ENCODE measurements around the gene FAM120A. TPM values are rescaled to one million over a fixed set of nuclear protein-coding genes. Genes with fewer than 3 reads are reported as not detected.

Gene FAM120A
- total RNA-seq, 2 donors from 2014 or later: 86.3 to 90.6 TPM

DNA sequence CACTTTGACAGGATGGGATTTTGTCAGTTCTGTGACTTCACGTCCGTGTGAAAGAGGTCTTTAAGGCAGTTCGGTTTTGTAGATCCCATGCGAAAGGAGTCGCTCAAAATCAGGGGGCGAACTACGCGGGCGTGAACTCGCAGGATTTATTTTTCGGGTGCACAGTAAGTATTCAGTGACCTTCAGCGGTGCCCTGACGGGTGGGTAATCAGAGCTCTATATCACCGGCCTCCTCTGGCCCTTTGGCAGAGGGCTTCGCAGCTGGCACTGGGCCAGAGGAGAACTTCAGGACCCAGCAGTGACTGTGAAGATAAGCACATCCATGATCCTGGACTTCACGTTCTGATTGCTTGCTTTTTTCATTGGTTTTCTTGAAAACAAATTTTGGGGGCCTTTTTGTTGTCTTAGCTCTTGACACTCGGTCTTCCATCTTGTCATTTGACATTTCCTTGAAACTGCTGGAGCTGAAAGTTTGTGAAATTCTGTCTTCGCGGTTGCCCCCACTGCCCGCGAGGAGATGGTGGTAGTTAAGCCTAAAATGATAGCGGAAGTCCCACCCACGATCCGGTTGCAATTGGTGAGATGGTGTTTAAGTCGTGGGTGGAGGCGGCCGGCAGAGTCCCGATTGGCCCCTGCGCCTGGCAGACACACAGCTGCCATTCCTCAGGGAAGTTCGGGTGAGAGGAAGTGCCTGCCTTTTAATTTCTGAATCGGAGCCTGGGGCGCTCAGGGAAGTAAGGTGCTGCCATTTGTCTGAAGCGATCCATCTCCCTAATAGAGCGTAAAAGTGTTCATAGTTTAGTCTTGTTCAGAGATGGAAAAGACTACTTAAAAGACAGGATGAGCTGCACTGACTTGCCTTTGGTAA lies 1.8 kb downstream of the FAM120A start, which contains the start of gene FAM120AOS:
Gene FAM120AOS (minus strand): TSS at position 535 of the 868 bp plus-strand sequence. CDS start 872 bp downstream, outside the sequence.
- WGBS: 1% methylated on average over 34 of the region's 34 CpGs
- no peaks in the 10 kb centered on the region for H3K9me3 ChIP-seq
- H3K4me3 ChIP-seq: peak within 1 kb of the TSS; percentile 79 to 84
- no peaks in the 10 kb centered on the region for H3K27me3 ChIP-seq (replicated peaks; ENCODE audit: insufficient read depth)
- peak; percentile 94 for TF ChIP-seq POLR2AphosphoS5 (IDR thresholded peaks at IDR 0.05)
- TF ChIP-seq, protein P1, sequence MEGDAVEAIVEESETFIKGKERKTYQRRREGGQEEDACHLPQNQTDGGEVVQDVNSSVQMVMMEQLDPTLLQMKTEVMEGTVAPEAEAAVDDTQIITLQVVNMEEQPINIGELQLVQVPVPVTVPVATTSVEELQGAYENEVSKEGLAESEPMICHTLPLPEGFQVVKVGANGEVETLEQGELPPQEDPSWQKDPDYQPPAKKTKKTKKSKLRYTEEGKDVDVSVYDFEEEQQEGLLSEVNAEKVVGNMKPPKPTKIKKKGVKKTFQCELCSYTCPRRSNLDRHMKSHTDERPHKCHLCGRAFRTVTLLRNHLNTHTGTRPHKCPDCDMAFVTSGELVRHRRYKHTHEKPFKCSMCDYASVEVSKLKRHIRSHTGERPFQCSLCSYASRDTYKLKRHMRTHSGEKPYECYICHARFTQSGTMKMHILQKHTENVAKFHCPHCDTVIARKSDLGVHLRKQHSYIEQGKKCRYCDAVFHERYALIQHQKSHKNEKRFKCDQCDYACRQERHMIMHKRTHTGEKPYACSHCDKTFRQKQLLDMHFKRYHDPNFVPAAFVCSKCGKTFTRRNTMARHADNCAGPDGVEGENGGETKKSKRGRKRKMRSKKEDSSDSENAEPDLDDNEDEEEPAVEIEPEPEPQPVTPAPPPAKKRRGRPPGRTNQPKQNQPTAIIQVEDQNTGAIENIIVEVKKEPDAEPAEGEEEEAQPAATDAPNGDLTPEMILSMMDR (IDR thresholded peaks at IDR 0.05): no peak
- peak; percentile 80 for TF ChIP-seq POLR2A (IDR thresholded peaks at IDR 0.05)
- H3K27ac ChIP-seq: peak within 1 kb of the TSS; percentile 91 to 95
- intact Hi-C loops (cut with DNase I): loop anchor here (2.0 to 10.0 kb wide), 2 partner anchors 114 to 318 kb away; partner anchors contain the start of gene NINJ1
- DNase-seq (ENCODE audit: low spot score): peak; percentile 96
- H3K36me3 ChIP-seq: no peaks in the 10 kb centered on the region
- H3K4me1 ChIP-seq (replicated peaks): peaks cover 18% of the 10 kb centered on the region

DNA sequence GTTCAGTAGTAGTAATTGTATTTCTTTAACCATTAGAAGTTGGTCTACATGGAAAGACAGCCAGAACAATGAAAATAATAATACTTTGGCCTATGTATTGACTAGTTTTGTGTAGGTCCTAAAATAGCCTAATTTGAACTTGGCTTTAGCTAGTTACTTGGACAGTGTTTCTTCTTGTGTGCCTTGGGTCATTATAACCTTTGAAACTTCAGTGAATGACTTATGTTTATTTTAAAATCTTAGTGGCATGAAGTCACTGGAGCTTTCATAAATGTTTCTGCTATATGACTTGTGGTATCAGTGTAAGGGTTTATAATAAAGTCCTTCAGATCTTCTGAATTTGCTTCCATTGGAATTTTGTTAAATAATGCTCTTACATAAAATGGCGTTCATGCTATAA lies 4.5 kb downstream of the FAM120A start:
- DNase-seq (ENCODE audit: low spot score): no peak
- H3K36me3 ChIP-seq: no peaks in the 10 kb centered on the region
- no peak for TF ChIP-seq POLR2AphosphoS5 (IDR thresholded peaks at IDR 0.05)
- TF ChIP-seq POLR2A (IDR thresholded peaks at IDR 0.05): no peak
- TF ChIP-seq, protein P1 (IDR thresholded peaks at IDR 0.05): no peak
- 93% methylated on average over 1 of the region's 1 CpG for WGBS
- no peaks in the 10 kb centered on the region for H3K27me3 ChIP-seq (replicated peaks; ENCODE audit: insufficient read depth)
- no peak overlapping the region for H3K27ac ChIP-seq
- H3K9me3 ChIP-seq: no peaks in the 10 kb centered on the region
- intact Hi-C loops (cut with DNase I): loop anchor here (10.0 kb wide), 1 partner anchor 321 kb away; the partner anchor contains the start of gene NINJ1
- H3K4me3 ChIP-seq: no peak overlapping the region
- H3K4me1 ChIP-seq (replicated peaks): peaks cover 11% of the 10 kb centered on the region

DNA sequence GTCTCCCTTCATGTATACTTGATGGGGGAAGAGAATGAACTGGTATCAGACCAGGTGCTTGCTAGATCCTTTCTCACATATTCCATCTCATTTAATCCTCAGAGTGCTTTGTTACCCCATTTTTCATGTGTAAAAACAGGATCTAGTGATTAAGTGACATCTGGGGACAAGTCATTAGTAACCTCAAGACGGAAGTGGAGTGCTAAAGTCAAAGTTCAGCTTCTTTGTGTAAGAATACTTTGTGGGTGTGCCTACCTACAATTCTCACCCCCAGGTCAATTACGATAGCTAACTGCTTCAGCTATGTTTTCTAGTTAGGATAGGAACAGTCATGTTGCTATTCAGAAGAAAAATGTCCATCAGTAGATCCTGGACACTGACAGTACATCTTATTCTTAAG lies 5.0 kb downstream of the FAM120A start:
- Histone ChIP-seq H3K27me3 (replicated peaks; ENCODE audit: insufficient read depth) (no peaks in the 10 kb centered on the region), H3K27ac (no peak overlapping the region), H3K4me3 (no peak overlapping the region), H3K4me1 (replicated peaks) (peaks cover 11% of the 10 kb centered on the region), H3K36me3 (no peaks in the 10 kb centered on the region), H3K9me3 (no peaks in the 10 kb centered on the region)
- no peak for DNase-seq (ENCODE audit: low spot score)
- TF ChIP-seq, protein P1 (IDR thresholded peaks at IDR 0.05): no peak
- TF ChIP-seq POLR2AphosphoS5 (IDR thresholded peaks at IDR 0.05): no peak
- no peak for TF ChIP-seq POLR2A (IDR thresholded peaks at IDR 0.05)
- intact Hi-C loops (cut with DNase I): loop anchor here (10.0 kb wide), 1 partner anchor 322 kb away; the partner anchor contains the start of gene NINJ1
- 81% methylated on average over 2 of the region's 2 CpGs for WGBS

DNA sequence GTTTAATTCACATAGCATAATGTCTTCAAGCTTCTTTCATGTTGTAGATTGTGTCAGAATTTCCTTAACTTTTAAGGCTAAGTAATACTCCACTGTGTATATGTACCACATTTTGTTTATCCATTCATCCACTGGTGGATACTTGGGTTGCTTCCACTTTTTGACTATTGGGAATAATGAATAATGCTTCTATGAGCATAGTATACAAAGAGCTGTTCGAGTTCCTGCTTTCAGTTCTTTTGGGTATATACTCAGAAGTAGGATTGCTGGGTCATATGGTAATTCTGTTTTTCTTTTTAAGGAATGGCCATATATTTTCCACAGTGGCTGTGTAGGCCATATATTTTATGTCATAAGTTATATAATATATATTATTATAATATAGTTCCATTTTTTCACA lies 5.5 kb downstream of the FAM120A start:
- Histone ChIP-seq H3K4me3 (no peak overlapping the region), H3K27ac (no peak overlapping the region), H3K4me1 (replicated peaks) (peaks cover 11% of the 10 kb centered on the region), H3K9me3 (no peaks in the 10 kb centered on the region), H3K27me3 (replicated peaks; ENCODE audit: insufficient read depth) (no peaks in the 10 kb centered on the region), H3K36me3 (no peaks in the 10 kb centered on the region)
- intact Hi-C loops (cut with DNase I): loop anchor here (10.0 kb wide), 1 partner anchor 322 kb away; the partner anchor contains the start of gene NINJ1
- TF ChIP-seq, protein P1 (IDR thresholded peaks at IDR 0.05): no peak
- TF ChIP-seq POLR2AphosphoS5 (IDR thresholded peaks at IDR 0.05) (no peak), POLR2A (IDR thresholded peaks at IDR 0.05) (no peak)
- 94% methylated on average over 1 of the region's 1 CpG for WGBS
- DNase-seq (ENCODE audit: low spot score): no peak

Measured in prostate gland (tissue), 2 donors.